HCT116 (cell line): ENCODE measurements around the gene YY1. TPM values are rescaled to one million over a fixed set of nuclear protein-coding genes. Genes with fewer than 3 reads are reported as not detected.

Source experiments
- ATAC-seq: fragments of 200-7000 bp; cut with Tn5 transposase; 2 replicates; pipeline ENCODE4 v1.9.1; 2020; ENCODE audit warnings: mild to moderate bottlenecking, moderate library complexity
- BruUV-seq: library from RNA; stranded (reverse); fragments of 400-500 nt; replicated peaks from 2 replicates; lab custom pipeline; 2021; lab: Mats Ljungman, UMichigan
- CTCF ChIA-PET: fragments of 300-600 bp; sonication (Branson Sonifier 250); formaldehyde crosslinking; loops from one replicate; lab custom pipeline; 2021; ENCODE audit warnings: antibody characterized with exemption; lab: Charles Lee
- POLR2A ChIA-PET: fragments of 300-600, 350-600 bp; sonication (Branson Sonifier 250); formaldehyde crosslinking; loops from one replicate; lab custom pipeline; 2021; ENCODE audit warnings: antibody characterized with exemption; lab: Charles Lee
- RAD21 ChIA-PET, 2 experiments: fragments of 300-600 bp; sonication (Branson Sonifier 250); formaldehyde crosslinking; loops; one replicate each; lab custom pipeline; 2023; ENCODE audit warnings: low total read pairs in 2 of 2; ENCODE audit not compliant: uncharacterized antibody in 2 of 2, unreplicated experiment in 2 of 2, low non-redundant PET in 1 of 2; lab: Charles Lee
- DNase-seq: peaks from one replicate; pipeline ENCODE4 v3.0.0-alpha.2; 2010; ENCODE audit warnings: low read depth, low spot score
- H2AFZ ChIP-seq: fragments of 200-600 bp; shearing (Covaris generic), sonication (generic); 2 replicates; pipeline ENCODE4 v1.6.1; 2017; ENCODE audit warnings: low read depth, mixed run types, mixed read lengths, antibody characterized with exemption, low read length; ENCODE audit not compliant: poor library complexity, severe bottlenecking
- H3K27ac ChIP-seq: 2 replicates; pipeline ENCODE4 v1.5.1; 2012; ENCODE audit warnings: low read depth, low read length
- H3K27me3 ChIP-seq: fragments of 200-600 bp; sonication (generic); 2 replicates; pipeline ENCODE4 v1.6.1; 2016; ENCODE audit warnings: mixed run types, low read length, mixed read lengths; ENCODE audit not compliant: insufficient read depth
- H3K36me3 ChIP-seq, 2 experiments: fragments of 200-500 bp in 1 of 2; fragments of 200-600 bp in 1 of 2; sonication (Bioruptor generic) in 1 of 2; sonication (generic) in 1 of 2; 2 replicates each; pipeline versions ENCODE4 v1.5.1 to v1.6.1; 2014 to 2016; ENCODE audit warnings: low read length in 2 of 2, inconsistent platforms in 1 of 2, mixed read lengths in 1 of 2, mixed run types in 1 of 2; ENCODE audit not compliant: insufficient read depth in 2 of 2, control insufficient read depth in 1 of 2
- H3K4me1 ChIP-seq, 2 experiments: fragments of 200-600 bp in 1 of 2; sonication (generic) in 1 of 2; 2 replicates each; pipeline versions ENCODE4 v1.5.1 to v1.6.1; 2012 to 2017; ENCODE audit warnings: low read length in 2 of 2, inconsistent platforms in 1 of 2, mild to moderate bottlenecking in 1 of 2, mixed read lengths in 1 of 2, mixed run types in 1 of 2, moderate library complexity in 1 of 2; ENCODE audit not compliant: insufficient read depth in 2 of 2, control insufficient read depth in 1 of 2
- H3K4me2 ChIP-seq: fragments of 200-600 bp; sonication (generic); 2 replicates; pipeline ENCODE4 v1.6.1; 2017; ENCODE audit warnings: mixed run types, low read length, mixed read lengths
- H3K4me3 ChIP-seq, 2 experiments: fragments of 200-600 bp in 1 of 2; sonication (generic) in 1 of 2; replicated peaks in 1 of 2; 2 replicates each; pipeline ENCODE4 v1.5.1; 2011 to 2016; ENCODE audit warnings: low read length in 2 of 2, control low read depth in 1 of 2, low read depth in 1 of 2, mild to moderate bottlenecking in 1 of 2, mixed read lengths in 1 of 2, mixed run types in 1 of 2
- H3K79me2 ChIP-seq: fragments of 200-600 bp; sonication (generic); 2 replicates; pipeline ENCODE4 v1.6.1; 2017; ENCODE audit warnings: mild to moderate bottlenecking, mixed run types, low read length, moderate library complexity, mixed read lengths; ENCODE audit not compliant: insufficient read depth
- H3K9ac ChIP-seq: fragments of 200-600 bp; sonication (generic); 2 replicates; pipeline ENCODE4 v1.6.1; 2016; ENCODE audit warnings: low read length, mixed read lengths
- H3K9me2 ChIP-seq: fragments of 200-600 bp; sonication (generic), shearing (Covaris generic); 2 replicates; pipeline ENCODE4 v1.6.1; 2017; ENCODE audit warnings: mixed run types, mild to moderate bottlenecking, moderate library complexity; ENCODE audit not compliant: insufficient read depth
- H3K9me3 ChIP-seq, 2 experiments: fragments of 200-500 bp in 1 of 2; fragments of 200-600 bp in 1 of 2; sonication (Bioruptor generic) in 1 of 2; sonication (generic) in 1 of 2; 2 replicates each; pipeline ENCODE4 v1.6.1; 2014 to 2017; ENCODE audit warnings: low read length in 2 of 2, mixed read lengths in 2 of 2, inconsistent platforms in 1 of 2, low read depth in 1 of 2, mild to moderate bottlenecking in 1 of 2, mixed run types in 1 of 2, moderate library complexity in 1 of 2; ENCODE audit not compliant: control insufficient read depth in 1 of 2, insufficient read depth in 1 of 2
- H4K20me1 ChIP-seq: fragments of 200-600 bp; sonication (generic), shearing (Covaris generic); 2 replicates; pipeline ENCODE4 v1.6.1; 2017; ENCODE audit warnings: mixed run types, mild to moderate bottlenecking, moderate library complexity; ENCODE audit not compliant: insufficient read depth
- CEBPB ChIP-seq: IDR thresholded peaks from 2 replicates; pipeline ENCODE4 v1.6.1; 2012; ENCODE audit warnings: low read depth
- EGR1 ChIP-seq: IDR thresholded peaks from 2 replicates; pipeline ENCODE4 v1.6.1; 2012; ENCODE audit warnings: low read depth
- ELF1 ChIP-seq: IDR thresholded peaks from 2 replicates; pipeline ENCODE4 v1.6.1; 2012; ENCODE audit warnings: low read depth, borderline replicate concordance
- FOSL1 ChIP-seq: IDR thresholded peaks from 2 replicates; pipeline ENCODE4 v1.6.1; 2012; ENCODE audit warnings: low read depth
- MAX ChIP-seq: IDR thresholded peaks from 2 replicates; pipeline ENCODE4 v1.6.1; 2012
- POLR2AphosphoS5 ChIP-seq: IDR thresholded peaks from 2 replicates; pipeline ENCODE4 v1.6.1; 2011; ENCODE audit warnings: mild to moderate bottlenecking, low read depth, low read length, moderate library complexity
- RAD21 ChIP-seq: IDR thresholded peaks from 2 replicates; pipeline ENCODE4 v1.6.1; 2012; ENCODE audit warnings: low read depth, mild to moderate bottlenecking
- SIN3A ChIP-seq: IDR thresholded peaks from 2 replicates; pipeline ENCODE4 v1.6.1; 2012; ENCODE audit warnings: low read depth
- SRF ChIP-seq: IDR thresholded peaks from 2 replicates; pipeline ENCODE4 v1.6.1; 2012; ENCODE audit warnings: low read depth
- TCF7L2 ChIP-seq: IDR thresholded peaks from 2 replicates; pipeline ENCODE4 v1.7.0; 2011; ENCODE audit warnings: borderline replicate concordance, inconsistent platforms; ENCODE audit not compliant: insufficient read depth, insufficient read length; ENCODE audit errors: extremely low read depth
- YY1 ChIP-seq: IDR thresholded peaks from 2 replicates; pipeline ENCODE4 v1.6.1; 2011; ENCODE audit warnings: low read length, low read depth, moderate library complexity, mild to moderate bottlenecking; ENCODE audit not compliant: insufficient replicate concordance; ENCODE audit errors: extremely low read depth
- ZFX ChIP-seq: fragments of 450-650 bp; IDR thresholded peaks from 2 replicates; pipeline ENCODE4 v1.6.1; 2017
- ZNF274 ChIP-seq: fragments of 200-500 bp; sonication (Bioruptor generic); IDR thresholded peaks from 2 replicates; pipeline ENCODE4 v1.6.1; 2014; ENCODE audit warnings: mild to moderate bottlenecking, low read depth, low read length, inconsistent platforms
- intact Hi-C: fragments of 100-400 bp; cut with micrococcal nuclease; formaldehyde crosslinking; loops from 2 replicates; pipeline ENCODE4 v1.10.0; 2022
- total RNA-seq: library from RNA; stranded (reverse); gene quantifications from one replicate; pipeline ENCODE4 v1.2.1, GENCODE V29; 2021; ENCODE audit not compliant: unreplicated experiment
- TF ChIP-seq, protein P1 (sequence below): IDR thresholded peaks from 2 replicates; pipeline ENCODE4 v1.6.1; 2011; ENCODE audit warnings: mild to moderate bottlenecking, low read length, moderate library complexity; ENCODE audit not compliant: insufficient replicate concordance; ENCODE audit errors: extremely low read depth
- TF ChIP-seq, protein P2 (sequence below): IDR thresholded peaks from 2 replicates; pipeline ENCODE4 v1.6.1; 2012

YY1 gene
- total RNA-seq, 1 experiment from 2014 or later: 111 TPM

DNA sequence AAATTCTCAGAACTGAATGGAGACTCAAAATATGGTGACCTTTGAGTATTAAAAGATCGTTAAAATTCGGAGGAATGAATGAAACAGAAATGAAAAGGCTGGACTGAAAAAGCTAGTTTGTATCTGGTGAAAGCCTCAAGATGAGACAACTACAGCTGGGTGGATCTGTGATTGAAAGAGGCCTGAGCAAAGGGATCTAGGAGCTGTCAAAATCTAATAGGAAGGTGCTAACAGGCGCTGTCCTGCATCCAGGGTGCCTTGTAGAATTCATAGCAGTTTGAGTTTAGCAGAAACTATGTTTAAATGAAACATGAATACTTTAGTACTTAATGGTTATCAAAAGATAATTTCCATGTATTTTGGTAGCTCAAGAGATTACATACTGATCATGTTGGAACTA lies 2.3 kb downstream of the YY1 start:
- RAD21 ChIA-PET: no interaction called here

GRCh38 chr14:100243020-100243419 lies 4.1 kb downstream of the YY1 start:
- BruUV-seq: TSS peak; percentile 24
- Histone ChIP-seq H3K27me3 (no peaks in the 10 kb centered on the region), H4K20me1 (peaks cover 37% of the 10 kb centered on the region), H3K9ac (no peak overlapping the region), H3K79me2 (peaks cover 88% of the 10 kb centered on the region), H3K4me1 (peaks cover 28 to 42% of the 10 kb centered on the region in 2 experiments), H3K36me3 (peaks cover 0 to 15% of the 10 kb centered on the region in 2 experiments; a peak in 2 of 4 replicates), H3K9me3 (no peaks in the 10 kb centered on the region), H3K9me2 (no peaks in the 10 kb centered on the region), H2AFZ (no peak overlapping the region), H3K4me3 (no peak overlapping the region), H3K27ac (no peak overlapping the region), H3K4me2 (no peak overlapping the region)
- no peak for DNase-seq
- intact Hi-C loops: no loop called here
- POLR2A ChIA-PET: no interaction called here
- RAD21 ChIA-PET: no interaction called here
- ATAC-seq: no peak
- CTCF ChIA-PET: no interaction called here
- TF ChIP-seq ZNF274 (no peak), SRF (no peak), EGR1 (no peak), CEBPB (no peak), SIN3A (no peak), RAD21 (no peak), MAX (no peak), ELF1 (no peak), POLR2AphosphoS5 (no peak), FOSL1 (no peak)
- TF ChIP-seq, protein P1, sequence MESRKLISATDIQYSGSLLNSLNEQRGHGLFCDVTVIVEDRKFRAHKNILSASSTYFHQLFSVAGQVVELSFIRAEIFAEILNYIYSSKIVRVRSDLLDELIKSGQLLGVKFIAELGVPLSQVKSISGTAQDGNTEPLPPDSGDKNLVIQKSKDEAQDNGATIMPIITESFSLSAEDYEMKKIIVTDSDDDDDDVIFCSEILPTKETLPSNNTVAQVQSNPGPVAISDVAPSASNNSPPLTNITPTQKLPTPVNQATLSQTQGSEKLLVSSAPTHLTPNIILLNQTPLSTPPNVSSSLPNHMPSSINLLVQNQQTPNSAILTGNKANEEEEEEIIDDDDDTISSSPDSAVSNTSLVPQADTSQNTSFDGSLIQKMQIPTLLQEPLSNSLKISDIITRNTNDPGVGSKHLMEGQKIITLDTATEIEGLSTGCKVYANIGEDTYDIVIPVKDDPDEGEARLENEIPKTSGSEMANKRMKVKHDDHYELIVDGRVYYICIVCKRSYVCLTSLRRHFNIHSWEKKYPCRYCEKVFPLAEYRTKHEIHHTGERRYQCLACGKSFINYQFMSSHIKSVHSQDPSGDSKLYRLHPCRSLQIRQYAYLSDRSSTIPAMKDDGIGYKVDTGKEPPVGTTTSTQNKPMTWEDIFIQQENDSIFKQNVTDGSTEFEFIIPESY: no peak
- TF ChIP-seq, protein P2, sequence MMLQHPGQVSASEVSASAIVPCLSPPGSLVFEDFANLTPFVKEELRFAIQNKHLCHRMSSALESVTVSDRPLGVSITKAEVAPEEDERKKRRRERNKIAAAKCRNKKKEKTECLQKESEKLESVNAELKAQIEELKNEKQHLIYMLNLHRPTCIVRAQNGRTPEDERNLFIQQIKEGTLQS: no peak

More for the DNA sequence above, 2.3 kb downstream of the YY1 start:
- Histone ChIP-seq H4K20me1 (peaks cover 22% of the 10 kb centered on the region), H3K9ac (peak overlapping the region; percentile 67), H3K27me3 (no peaks in the 10 kb centered on the region), H3K4me2 (peak overlapping the region; percentile 72), H2AFZ (no peak overlapping the region), H3K36me3 (peaks cover 0 to 15% of the 10 kb centered on the region in 2 experiments; a peak in 2 of 4 replicates), H3K27ac (peak overlapping the region; percentile 99; the same call in 1 of the 2 replicates), H3K4me3 (peak overlapping the region; percentile 59 to 65), H3K9me3 (no peaks in the 10 kb centered on the region), H3K4me1 (peaks cover 22 to 45% of the 10 kb centered on the region in 2 experiments), H3K79me2 (peaks cover 88% of the 10 kb centered on the region), H3K9me2 (no peaks in the 10 kb centered on the region)
- intact Hi-C loops: no loop called here
- CTCF ChIA-PET: interaction anchor here (0.8 to 2.5 kb wide), 4 partner anchors 33 to 137 kb away, joined by 3 to 7 read pairs (median 4); no protein-coding TSS in a partner anchor
- ATAC-seq (no peak), DNase-seq (no peak)
- no TSS peak for BruUV-seq
- TF ChIP-seq EGR1: no peak
- TF ChIP-seq, protein P1: no peak
- no peak for TF ChIP-seq ZFX
- no peak for TF ChIP-seq ELF1
- TF ChIP-seq TCF7L2: no peak
- no peak for TF ChIP-seq YY1
- no peak for TF ChIP-seq SIN3A
- POLR2A ChIA-PET: interaction anchor here (1.6 kb wide), 1 partner anchor 41 kb away, joined by 4 read pairs; no protein-coding TSS in a partner anchor
